ENCODE measurements around the gene ADGRA1.

Gene ADGRA1

DNA sequence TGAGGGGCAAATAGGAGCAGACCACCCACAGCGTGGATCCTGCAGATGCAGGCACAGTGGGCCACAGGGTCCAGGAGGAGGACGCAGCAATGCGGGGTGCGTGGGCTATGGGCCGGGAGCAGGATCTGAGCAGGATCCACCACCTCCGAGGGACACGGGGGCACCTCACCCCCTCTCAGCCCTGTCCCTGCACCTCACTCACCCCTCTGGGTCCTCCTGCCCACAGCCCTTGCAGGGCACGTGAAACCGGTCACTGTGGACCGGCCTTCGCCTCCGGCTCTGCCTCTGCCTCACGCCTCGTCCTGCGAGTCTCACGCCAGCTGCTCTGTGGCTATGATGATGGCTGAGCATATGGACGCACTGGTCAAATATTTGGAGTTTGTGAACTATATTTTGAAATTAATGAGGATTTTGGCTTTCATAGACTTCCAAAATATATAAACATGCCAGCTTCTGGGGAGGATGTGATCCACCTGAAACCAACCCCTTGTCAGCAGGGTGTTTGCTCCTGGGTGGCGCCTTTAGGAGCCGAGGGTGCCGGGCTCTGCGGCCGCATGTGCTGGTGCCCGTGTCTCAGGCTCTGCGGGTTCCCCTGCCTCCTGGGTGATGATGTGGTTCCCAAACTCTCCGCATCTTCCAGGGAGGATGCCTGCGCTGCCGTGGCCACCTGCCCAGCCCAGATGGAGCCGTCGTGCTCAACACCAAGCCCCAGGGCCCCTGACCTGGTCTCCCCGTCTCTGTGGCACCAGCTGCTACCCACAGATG lies 11.3 kb upstream of the ADGRA1 start:
- no peak for DNase-seq (ENCODE audit: low read depth)

DNA sequence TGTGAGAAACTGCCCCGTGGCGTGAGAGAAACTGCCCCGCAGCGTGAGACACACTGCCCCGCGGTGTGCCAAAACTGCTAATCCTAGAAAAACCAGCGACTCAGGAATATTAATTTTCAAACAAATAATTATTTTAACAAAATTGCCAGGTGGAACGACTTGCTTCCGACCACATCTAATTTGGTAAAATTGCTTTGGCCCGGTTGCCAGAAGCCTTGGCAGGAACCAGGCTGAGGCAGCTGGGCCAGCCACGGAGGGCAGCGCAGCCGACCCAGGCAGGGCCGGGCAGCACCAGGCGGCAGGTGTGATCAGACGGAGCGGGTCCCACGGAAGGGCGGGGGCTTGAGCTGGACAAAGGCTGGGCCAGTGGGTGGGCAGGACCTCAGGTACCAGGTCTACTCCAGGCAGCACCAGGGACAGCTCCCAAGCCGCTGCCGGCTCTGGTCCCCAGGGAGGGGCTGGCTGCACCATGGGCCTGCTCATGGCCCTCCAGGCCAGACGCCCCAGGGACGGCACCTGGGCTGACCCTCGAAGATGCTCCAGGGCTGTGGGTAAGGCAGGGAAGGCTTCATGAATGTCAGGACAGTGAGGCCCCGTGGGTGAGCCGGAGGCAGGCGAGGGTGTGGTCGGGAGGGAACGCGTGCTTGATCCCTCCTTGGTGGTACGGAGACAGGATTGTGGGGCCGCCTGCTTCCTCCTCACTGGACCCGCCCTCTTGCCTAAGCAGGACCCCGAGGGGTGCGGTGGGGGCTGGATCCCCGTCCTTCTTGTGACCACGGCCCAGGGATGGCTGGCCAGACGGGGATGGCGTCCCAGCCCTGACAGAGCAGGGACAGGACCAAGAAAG lies 7.7 kb upstream of the ADGRA1 start:
- DNase-seq (ENCODE audit: low read depth), result no peak

DNA sequence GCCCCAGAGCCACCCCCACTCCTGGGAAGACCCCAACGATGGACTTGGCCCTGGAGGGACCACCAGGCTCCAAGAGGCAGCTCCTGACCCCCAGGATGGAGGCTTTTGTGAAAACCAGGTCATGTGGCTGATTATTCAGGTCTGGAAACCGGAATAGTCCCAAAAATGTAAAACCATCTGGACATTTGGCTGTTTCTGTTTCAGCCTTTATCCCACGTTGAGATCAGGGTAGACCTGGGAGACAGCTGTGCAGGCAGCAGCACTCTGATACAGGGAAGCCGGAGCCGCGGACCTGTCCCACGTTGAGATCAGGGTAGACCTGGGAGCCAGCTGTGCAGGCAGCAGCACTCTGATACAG lies 7.1 kb upstream of the ADGRA1 start:
- DNase-seq (ENCODE audit: low read depth), result no peak

DNA sequence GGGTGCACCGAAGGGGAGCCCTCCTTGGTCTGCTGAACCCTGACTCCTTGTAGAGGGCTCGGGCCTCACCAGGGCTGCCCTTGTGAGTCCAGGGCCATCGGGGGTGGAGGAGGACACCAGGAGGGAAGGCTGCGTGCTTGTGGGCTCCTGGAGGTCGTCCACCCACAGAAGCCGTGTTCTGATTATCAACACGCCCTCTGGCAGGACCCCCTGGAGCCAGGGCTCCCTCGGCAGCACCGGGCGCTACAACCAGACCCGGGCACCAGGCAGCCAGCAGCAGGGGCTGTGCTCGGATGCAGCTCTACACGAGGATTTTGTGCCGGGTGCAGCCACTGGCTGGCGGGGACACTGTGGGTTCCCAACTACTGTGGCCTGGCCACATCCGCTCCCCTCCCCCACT lies 6.1 kb upstream of the ADGRA1 start:
- DNase-seq (ENCODE audit: low read depth), result no peak

DNA sequence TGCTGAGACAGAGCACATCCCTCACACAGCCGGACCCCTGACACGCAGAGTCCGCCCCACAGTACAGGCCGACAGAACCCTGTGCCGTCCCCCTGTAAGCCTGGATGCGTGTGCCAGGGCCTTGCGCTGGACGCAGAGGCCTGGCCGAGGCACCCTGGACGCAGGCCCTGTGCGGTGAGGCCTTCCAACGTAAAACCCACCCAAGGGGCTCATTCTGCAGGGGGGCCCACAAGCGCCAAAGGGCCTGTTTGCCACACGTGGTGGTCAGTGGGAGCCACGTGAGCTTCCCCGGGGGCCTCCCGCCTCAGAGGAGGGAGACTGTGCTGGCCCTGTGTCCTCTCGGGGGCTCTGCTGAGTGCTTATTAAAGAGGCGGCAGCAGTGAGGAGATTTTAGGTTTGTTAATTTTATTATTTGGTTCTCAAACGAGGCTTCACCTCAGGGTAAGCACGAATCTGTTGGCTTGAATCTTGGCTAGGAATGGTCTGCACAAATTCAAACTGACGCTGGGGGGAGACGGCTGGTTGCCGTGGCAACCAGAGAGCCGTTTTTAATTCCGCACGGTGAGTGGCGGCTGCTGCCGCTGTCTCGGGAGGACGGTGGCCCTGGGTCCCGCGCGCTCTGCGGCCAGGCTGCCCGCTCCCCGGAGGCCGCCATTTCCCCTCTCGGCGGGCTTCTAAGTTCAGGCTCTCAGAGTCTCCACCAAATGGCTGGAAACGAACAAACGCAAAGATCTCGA lies 4.9 kb upstream of the ADGRA1 start:
- no peak for DNase-seq (ENCODE audit: low read depth)

DNA sequence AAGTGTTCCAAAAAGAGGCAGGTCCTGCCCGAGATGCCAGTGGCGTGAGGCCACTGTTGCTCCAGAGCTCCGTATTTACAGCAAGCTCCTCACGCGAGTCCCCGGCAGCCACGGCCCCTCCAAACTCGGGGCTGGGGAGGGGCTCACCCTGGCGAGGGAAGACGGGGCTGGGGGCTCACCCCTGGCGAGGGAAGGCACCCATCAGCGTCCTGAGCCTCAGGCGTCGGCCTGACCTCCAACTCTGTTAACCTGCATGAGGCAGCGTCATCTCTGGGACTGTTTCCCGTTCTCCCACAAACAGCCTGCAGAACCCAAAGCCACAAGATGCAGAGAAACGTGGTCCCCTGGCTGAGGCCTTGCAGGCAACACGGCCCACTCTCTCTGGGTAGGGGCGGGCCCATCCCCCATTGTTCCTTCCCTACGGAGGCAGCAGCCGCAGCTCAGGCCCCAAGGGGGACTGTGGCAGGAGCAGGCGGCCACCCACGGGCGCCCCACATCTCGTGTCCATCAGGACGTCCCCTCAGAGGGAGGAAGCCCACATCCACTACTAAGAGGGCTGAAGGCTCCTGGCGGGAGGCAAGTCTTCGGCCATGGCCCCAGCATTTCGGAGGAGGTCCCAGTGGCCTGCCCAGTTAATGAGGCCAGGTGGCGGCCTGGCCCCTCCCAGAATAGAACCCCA lies 4.2 kb upstream of the ADGRA1 start:
- DNase-seq (ENCODE audit: low read depth), result no peak

DNA sequence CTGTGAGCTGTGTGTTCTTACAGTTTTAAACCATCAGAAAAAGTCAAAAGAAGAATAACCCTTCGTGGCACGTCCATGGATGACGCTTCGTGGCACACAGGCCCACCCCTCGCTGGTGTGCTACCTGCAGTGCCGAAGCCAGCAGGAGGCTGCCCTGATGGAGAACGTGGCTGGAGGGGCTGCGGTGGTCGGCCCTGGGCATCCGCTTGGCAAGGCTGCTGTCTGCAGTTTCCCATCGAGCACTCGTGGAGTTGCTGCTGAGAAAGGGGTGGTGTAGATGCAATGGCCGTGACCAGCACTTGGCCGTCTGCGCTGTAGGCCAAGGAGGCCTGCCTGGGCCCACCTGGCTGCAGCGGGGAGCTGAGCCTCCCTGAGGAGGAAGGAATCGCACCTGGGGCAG lies 3.2 kb upstream of the ADGRA1 start:
- DNase-seq (ENCODE audit: low read depth), result no peak

DNA sequence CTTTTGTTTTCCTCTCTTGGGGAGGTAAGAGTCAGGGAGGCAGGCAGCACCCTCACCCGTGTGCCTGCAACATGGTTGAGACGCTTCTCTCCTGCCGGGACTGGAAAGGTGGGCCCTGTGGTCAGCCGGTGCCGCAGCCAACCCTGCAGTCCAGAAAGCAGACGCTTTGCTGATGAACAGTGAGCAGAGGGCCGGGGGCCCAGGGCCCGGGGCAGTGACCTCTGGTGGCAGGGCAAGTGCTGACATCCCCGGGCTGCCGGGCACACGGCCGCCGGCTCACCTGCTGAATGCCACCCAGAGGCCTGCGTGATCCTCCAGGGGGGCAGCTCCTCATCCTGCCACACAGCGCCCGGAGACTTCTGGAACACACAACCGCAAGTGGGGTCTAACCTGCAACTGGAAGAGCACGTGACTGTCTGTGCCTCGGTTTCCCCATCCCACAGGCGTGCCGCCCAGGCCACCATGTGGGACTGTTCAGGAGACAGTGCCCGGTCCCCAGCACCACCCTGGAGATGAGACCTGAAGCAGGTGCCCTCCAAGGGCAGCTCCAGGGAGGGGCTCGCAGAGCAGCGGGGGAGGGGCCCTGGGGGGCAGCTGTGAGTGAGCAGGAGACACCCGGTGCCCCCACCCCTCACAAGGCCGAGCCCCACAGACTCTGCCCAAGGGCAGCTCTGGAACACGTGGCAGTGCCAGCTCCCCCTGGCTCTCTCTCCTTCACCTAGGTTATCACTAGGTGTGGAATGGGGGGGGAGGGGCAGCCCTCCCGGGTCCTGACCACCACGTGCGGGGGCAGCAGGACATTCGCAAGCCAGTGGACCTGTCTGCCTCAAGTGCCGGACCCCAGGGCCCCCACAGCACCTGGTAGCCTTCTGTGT lies 2.2 kb upstream of the ADGRA1 start:
- no peak for DNase-seq (ENCODE audit: low read depth)

DNA sequence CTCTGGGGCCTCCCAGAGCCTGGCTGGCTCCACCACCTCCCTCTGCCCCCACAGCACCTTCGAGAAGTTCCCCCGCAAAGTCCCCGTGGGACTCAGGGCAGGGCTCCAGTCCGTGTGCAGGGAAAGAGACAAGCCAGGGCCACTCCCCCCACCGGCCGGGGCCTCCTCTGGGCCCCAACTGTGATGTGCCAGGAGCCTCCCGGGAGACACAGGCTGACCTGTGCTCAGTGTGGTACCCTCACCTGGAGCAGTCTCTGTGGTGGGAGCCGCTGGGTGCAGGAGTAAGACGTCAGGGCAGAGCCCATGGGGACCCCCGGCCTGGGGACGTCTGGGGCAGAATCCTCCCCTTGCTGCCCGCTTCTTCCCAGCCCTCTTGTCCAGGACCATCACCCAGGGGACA lies 1.5 kb upstream of the ADGRA1 start:
- no peak for DNase-seq (ENCODE audit: low read depth)

DNA sequence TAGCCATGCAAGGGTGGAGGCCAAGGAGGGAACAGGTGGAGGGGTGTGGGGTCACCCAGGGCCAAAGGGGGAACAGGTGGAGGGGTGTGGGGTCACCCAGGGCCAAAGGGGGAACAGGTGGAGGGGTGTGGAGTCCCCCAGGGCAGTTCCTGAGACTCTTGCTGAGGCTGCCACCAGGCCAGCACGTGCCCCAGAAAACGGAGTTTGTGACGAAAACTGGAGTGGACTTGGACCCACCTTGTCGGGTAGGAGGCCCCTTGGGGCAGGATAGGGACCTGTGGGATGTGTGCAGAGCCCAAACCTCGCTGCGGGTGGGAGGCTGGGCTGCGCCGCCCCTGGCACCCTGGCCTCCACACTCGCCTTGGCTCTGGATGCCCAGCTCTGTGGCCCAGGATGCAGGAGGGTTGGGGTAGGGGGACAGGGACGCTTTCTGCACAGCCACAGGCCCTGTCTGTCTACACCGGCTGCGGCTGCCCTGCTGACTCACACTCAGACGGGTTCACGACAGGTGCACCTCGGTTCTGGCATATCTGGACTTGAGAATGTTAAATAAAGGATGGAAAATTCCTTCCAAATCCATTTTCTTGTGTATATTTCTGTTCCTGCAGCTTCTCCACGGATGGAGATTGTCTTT lies 562 bp upstream of the ADGRA1 start:
- no peak for DNase-seq (ENCODE audit: low read depth)

DNA sequence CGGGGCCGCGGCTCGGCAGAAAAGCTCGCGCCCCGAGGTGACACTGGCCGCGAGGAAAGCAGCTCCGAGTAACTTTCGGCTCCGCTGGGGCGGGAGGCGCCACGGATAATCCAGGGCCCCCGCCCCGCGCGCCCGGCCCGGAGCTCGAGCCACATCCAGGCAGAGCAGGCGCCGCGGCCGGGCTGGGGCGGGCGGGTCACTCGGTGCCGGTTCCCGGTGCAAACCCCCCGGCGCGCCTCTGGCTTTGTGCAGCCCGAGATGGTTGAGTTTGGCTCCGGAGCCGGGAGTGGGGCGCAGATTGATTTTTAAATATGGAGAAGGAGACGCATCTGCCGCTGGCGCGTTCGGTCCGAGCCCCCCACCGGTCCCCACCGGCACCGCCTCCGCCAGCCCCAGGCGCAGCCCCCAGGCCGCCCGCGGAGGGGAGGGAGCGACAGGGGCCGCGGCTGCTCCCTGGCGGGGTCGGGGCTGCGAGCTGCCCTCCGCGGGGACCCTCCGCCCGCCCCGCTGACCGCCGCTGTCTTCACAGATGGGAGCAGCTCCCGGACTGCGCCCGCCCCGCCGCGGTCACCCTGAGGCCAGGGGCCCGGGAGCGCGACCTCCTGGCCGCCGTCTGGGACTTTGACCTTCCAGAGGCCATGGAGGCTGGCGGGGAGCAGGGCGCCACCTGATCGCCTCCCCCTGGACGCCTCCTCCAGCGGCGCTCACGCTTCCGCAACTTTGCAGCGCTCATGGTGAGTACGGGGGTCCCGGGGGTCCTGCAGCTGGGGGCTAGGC lies 643 bp downstream of the ADGRA1 start:
- DNase-seq (ENCODE audit: low read depth), result no peak

DNA sequence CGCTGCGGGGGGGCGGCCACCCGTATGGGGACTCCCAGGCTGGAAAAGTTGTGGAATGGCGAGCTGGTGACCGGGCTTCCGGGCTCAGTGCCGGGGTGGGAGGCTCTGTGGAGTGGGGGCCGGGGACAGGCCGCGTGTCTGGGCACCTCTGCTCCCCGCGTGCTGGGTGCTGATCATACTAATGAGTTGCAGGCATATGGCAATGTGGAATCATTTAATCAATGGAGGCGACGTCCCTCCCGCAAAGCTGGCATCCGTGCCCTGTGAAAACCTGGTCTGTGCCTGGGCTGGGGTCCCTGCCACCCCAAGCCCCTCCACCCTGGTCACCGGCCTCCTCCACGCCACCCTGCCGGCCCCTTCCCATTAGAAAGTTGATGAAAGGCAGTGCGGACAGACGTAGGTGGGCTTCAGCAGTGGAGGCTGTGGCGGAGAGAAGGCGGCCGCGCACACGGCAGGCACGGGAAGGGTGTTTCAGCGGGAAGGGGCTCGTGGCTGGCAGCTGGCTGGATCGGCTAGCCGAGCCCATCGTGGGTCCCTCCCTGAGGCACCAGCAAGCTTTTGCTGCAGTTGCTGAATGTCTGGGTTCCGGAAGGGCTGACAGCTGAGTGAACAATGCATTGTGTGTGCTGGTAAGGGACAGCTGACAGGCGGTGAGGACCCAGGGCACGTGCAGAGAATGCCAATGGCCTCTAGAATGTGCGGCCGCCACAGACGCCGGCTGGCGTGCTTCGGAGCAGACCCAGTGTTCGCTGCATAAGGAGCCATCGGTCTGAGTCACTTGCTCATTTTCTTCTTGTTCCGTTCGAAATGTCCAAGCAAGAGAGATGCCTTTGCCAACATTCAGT lies 1.5 kb downstream of the ADGRA1 start:
- DNase-seq (ENCODE audit: low read depth), result no peak

DNA sequence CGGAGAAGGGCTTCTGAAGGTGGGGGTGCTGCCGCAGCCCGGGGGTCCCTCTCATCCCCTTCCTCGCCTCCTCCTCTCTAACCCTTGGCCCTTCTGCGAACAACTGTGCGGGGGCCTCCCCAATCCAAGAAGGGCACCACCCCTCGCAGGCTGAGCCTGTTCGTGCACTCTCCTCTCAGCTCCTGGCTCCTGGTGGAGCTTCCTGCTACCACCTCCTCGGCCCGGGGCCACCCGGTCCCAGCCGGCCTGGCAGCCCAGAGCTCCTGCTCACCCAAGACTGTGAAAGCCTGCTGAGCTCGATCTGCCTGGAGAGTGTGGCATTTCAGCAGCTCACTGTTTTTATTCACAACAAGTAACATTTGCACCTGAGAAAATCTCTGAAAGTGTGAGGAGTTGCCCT lies 2.4 kb downstream of the ADGRA1 start:
- no peak for DNase-seq (ENCODE audit: low read depth)

DNA sequence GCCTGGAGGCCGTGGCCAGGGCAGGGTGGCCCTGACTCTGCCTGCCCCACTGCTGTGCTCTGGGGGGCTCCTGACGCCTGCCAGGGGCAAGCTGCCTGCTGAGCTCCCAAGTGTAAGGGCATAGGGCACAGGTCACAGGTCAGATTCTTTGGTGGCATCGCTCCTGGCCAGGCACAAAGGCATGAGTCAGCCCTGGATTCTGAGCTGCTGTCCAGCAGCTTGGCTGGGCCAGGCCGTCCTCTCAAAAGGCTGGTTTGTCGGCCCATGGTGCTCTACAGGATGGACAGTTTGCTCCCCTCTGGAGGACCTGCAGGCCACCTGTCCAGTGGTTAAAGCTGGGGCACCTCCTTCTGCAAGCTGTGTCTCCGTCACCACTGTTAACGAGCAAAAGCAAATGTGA lies 2.9 kb downstream of the ADGRA1 start:
- DNase-seq (ENCODE audit: low read depth), result no peak

DNA sequence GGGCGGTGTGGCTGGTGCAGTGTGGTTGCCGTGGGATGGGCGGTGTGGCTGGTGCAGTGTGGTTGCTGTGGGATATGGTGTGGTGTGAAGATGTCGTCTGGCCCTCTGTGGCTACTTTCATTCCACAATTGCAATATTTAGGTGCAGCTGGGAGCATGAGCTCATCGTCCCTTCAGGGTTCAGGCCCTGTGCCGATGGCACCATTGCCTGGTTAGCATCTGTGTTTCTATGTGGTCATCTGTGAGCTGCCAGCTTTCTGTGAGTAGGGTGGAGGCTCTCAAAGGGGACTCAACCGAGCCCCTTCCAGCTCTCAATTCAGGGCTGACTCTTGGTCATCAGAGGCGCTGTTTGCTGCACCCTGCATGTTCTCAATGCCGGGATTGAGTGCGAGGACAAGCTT lies 3.6 kb downstream of the ADGRA1 start:
- DNase-seq (ENCODE audit: low read depth), result no peak

DNA sequence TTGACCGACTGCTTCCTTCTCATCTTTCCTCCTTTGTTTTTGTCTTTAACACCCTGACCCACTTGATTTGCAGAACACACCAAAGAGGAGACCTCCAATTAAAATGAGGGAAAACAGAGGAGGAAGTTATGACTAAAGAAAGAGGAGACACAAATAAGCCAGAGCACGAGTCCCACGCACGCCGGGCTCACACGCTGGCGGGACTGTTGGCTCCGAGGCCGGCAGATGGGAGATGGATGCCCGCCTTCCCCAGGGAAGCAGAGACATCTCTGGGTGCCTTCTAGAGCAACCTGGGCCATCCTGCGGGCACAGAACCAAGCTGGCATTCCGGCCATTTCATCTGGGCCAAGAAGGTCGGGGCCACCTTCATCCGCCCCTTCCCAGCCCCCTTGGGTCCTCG lies 5.6 kb downstream of the ADGRA1 start:
- DNase-seq (ENCODE audit: low read depth), result no peak

DNA sequence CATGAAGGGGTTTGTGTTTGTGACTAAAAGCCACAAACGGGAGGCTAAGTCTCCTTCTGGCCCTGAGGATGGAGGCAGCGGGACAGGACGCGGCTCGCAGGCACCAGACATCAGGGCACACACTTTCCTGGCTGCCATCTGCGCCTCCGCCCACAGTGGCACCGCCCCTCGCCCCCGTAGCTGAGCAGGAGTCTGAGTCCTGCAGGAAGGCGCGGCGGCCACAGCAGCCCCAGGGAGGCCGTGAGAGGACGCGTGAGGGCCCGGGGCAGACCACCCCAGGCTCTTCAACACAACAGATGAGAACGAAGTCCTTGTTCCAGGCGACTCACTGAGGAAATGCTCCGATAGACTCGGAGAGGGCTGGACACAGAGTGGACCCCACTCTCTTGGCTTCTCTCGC lies 6.6 kb downstream of the ADGRA1 start:
- DNase-seq (ENCODE audit: low read depth), result no peak

DNA sequence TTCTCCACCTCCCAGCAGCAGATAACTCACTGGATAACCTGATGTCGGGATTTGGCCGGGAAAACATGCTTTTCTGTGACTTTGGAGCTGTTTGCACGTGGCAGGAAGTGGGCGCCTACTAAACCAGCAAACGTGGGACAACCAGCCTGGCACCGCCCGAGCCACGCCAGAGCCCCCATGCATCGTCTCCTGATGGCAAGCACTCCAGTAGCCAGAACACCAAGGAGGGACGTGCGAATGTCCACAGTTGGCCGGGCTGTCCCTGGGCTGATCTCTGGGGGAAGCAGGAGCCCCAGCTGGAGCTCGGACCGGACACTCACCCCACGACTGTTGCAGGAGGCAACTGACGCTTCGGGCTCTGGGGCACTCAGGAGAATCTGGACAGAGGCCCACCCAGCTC lies 7.1 kb downstream of the ADGRA1 start:
- DNase-seq (ENCODE audit: low read depth), result no peak

DNA sequence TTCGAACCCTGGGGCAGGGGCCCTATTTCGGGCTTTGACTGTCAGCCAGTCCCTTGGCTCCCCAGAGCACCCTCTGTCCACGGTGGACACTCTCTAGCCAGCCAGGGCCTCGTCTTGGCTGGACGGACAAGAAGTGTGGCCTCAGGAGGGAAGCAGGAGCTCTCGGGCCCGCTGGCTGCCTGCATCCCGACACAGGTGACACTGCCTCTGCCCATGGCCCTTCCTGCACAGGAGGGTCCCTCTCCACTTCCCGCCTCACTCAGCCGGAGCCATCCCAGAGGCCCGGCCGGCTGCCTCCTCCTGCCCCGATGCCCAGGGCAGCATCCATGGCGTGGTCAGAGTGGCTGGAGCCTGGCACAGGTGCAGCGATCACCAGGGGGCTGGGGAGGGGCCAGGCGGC lies 7.9 kb downstream of the ADGRA1 start:
- no peak for DNase-seq (ENCODE audit: low read depth)
